Stimulated activated memory B cell treated with anti-CD40 and anti-IgM and Interleukin-4, amounts not matched to agents 10 μg/mL and 1 μg/mL and 100 μg/mL, for 72 hours (primary cell): ENCODE results near the gene MOB3A.
"Not testable (repeated sequence)": the region's sequence is repeated elsewhere in the genome, so short reads cannot be mapped to it uniquely, and the experiment has no call there.

Experiments
- ATAC-seq: fragments of 150-1000 bp; cut with Tn5 transposase; 2 replicates; pipeline ENCODE4 v1.10.0; 2021
- H3K27ac Mint-ChIP-seq: one replicate; pipeline ENCODE4 v1.8.0; 2022; ENCODE audit warnings: mild to moderate bottlenecking, mixed read lengths
- H3K27me3 Mint-ChIP-seq: one replicate; pipeline ENCODE4 v1.8.0; 2022; ENCODE audit warnings: mixed read lengths
- H3K36me3 Mint-ChIP-seq: one replicate; pipeline ENCODE4 v1.8.0; 2022; ENCODE audit warnings: mixed read lengths
- H3K4me1 Mint-ChIP-seq: one replicate; pipeline ENCODE4 v1.8.0; 2022; ENCODE audit warnings: mixed read lengths
- H3K4me3 Mint-ChIP-seq: one replicate; pipeline ENCODE4 v1.8.0; 2022; ENCODE audit warnings: mild to moderate bottlenecking, moderate library complexity, mixed read lengths
- H3K9me3 Mint-ChIP-seq: one replicate; pipeline ENCODE4 v1.8.0; 2022; ENCODE audit warnings: mixed read lengths

MOB3A gene

GRCh38 chr19:2042485-2043250 lies 53.5 kb downstream of the MOB3A start:
- peak overlapping the region; percentile 77 for H3K27ac Mint-ChIP-seq
- peak overlapping the region; percentile 71 for H3K4me3 Mint-ChIP-seq
- peaks cover 88% of the 10 kb centered on the region for H3K4me1 Mint-ChIP-seq
- no peak for ATAC-seq
- H3K27me3 Mint-ChIP-seq: no peaks in the 10 kb centered on the region
- no peaks in the 10 kb centered on the region for H3K9me3 Mint-ChIP-seq
- H3K36me3 Mint-ChIP-seq: peaks cover 65% of the 10 kb centered on the region

DNA sequence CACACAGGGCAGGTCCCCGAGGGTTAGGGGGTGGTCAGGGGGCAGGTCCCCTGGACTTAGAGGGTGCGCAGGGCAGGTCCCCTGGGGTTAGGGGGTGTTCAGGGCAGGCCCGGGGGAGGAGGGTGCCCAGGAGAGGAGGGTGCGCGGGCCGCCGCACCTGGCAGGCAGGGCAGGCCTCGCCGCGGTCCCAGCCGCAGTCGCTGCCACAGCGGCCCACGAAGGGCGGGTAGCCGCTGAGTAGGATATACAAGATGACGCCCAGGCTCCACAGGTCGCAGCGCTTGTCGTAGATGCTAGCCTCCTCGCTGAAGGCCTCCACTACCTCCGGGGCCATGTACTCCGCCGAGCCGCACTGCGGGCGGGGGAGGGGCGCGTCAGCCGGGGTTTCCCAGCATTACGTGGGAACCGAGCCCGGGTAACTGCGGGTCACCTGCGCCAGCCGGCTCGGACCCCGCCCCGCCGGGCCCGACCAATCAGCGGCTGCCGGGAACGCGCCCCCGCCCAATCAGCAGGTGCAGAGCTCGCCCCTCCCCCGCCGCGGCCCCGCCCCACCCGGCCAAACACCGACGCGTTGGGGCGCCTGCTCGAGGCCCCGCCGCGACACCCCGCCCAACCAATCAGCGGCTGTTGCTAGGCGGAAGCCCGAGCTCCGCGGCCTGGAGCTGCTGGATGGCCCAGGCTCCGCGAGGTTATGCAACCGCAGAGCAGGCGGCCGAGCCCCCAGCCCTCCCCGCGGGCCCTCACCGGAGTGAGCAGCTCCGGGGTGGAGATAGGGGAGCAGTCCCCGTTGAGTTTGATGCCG lies 54.2 kb downstream of the MOB3A start:
- ATAC-seq: peak; percentile 90
- Mint-ChIP-seq H3K27ac (peak overlapping the region; percentile 77), H3K4me1 (peaks cover 86% of the 10 kb centered on the region), H3K9me3 (no peaks in the 10 kb centered on the region), H3K27me3 (no peaks in the 10 kb centered on the region), H3K36me3 (peaks cover 59% of the 10 kb centered on the region), H3K4me3 (peak overlapping the region; percentile 71)

DNA sequence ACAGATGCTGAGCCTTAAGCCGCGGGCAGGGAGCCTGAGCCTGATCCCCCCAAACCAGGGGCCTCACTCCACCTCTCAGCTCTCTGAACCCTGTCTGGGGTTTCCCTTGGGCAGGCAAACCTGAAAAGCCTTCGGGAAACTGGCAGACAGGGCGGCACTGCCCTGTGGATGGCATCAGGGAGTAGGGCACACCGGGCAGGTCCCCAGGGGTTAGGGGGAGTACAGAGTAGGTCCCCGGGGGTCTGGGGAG lies 54.8 kb downstream of the MOB3A start:
- Mint-ChIP-seq H3K4me3 (peak overlapping the region; percentile 65), H3K9me3 (no peaks in the 10 kb centered on the region), H3K27ac (peak overlapping the region; percentile 77), H3K4me1 (peaks cover 80% of the 10 kb centered on the region), H3K27me3 (no peaks in the 10 kb centered on the region), H3K36me3 (peaks cover 58% of the 10 kb centered on the region)
- ATAC-seq: no peak

DNA sequence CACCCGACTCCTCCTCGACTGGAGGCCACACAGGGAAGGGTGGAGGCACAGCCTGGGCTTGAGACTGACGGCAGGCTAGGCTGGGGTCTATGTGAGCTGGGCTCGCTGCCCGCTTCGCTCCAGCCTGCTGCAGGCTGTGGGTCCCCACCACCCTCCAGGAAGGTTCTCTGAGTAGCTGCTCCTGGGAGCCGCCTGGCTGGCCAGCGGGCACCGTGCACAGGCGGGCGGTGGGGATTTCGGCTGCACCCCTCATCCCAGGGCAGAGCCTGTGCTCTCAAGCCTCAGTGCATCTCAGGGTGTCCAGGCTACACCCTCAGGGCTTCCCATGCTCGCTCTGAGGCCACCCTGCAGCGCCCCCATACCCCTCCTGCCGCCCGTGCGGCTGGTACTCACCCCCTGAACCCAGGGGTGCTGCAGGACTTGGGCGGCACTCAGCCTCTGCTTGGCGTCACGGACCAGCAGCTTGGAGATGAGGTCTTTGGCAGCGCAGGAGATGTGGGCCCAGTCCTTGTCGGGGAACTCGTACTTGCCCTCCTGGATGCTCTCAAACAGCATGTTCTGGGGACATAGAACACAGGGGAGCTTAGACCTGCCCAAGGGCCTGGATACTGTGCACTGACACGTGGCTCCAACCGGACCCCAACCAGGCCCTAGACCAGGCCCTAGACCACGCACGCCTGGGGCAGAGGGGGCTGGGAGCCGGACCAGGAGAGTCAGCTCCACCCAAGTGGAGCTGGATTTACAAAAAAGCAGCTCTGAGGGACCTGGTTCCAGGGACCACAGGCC lies 55.3 kb downstream of the MOB3A start:
- no peaks in the 10 kb centered on the region for H3K27me3 Mint-ChIP-seq
- H3K27ac Mint-ChIP-seq: peak overlapping the region; percentile 77
- peaks cover 75% of the 10 kb centered on the region for H3K4me1 Mint-ChIP-seq
- H3K9me3 Mint-ChIP-seq: no peaks in the 10 kb centered on the region
- peaks cover 58% of the 10 kb centered on the region for H3K36me3 Mint-ChIP-seq
- H3K4me3 Mint-ChIP-seq: peak overlapping the region; percentile 65
- ATAC-seq: no peak

- H3K4me3 Mint-ChIP-seq: no peak overlapping the region
- H3K27ac Mint-ChIP-seq: no peak overlapping the region
- H3K36me3 Mint-ChIP-seq: peaks cover 56% of the 10 kb centered on the region
- no peaks in the 10 kb centered on the region for H3K27me3 Mint-ChIP-seq
- ATAC-seq: no peak
- peaks cover 3% of the 10 kb centered on the region for H3K9me3 Mint-ChIP-seq
- peaks cover 73% of the 10 kb centered on the region for H3K4me1 Mint-ChIP-seq
Observed at GRCh38 chr19:2039959-2040646, 56.0 kb downstream of the MOB3A start.

- H3K4me3 Mint-ChIP-seq: no peak overlapping the region
- H3K27ac Mint-ChIP-seq: no peak overlapping the region
- no peaks in the 10 kb centered on the region for H3K27me3 Mint-ChIP-seq
Observed at GRCh38 chr19:2039089-2039958, 56.8 kb downstream of the MOB3A start.

DNA sequence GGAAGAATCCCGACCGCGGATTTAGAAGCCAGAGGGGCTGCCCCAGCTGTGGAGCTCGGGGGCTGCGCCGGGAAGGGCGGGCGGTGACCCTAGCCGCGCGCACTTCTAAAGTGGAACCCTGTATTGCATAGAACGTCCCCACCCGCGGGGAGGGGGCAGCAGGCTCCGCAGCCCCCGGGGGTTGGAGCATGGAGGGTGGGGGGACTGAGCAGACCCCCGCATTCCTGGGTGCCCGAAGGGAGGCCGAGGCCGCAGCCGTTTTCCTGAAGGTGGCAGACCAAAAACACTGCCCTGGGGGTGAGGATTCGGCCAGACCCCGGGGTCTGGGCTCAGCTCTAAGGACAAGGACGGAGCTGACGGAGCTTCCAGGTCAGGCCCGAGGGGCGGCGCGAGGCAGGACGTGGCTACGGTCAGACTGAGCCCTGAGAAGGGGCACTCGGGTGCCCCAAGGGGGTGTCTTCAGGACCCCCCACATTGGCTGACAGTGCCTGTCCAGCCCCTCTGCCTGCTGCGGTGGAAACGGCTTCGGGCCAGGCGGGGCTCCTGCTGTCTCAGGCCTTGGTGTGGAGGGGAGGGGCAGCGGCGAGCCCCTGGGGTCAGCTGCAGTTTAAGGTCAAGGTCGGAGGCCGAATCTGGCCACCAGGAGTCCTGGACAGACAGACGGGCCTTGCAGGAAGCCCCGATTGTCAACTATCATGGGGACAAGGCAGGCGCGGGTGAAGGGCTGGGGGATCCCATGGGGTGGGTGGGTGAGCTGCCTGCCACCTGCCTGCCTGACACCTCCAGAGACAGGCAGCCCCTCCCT lies 57.6 kb downstream of the MOB3A start:
- H3K27me3 Mint-ChIP-seq: no peaks in the 10 kb centered on the region
- ATAC-seq: no peak
- H3K4me1 Mint-ChIP-seq: peaks cover 63% of the 10 kb centered on the region
- peaks cover 44% of the 10 kb centered on the region for H3K36me3 Mint-ChIP-seq
- peaks cover 6% of the 10 kb centered on the region for H3K9me3 Mint-ChIP-seq
- no peak overlapping the region for H3K4me3 Mint-ChIP-seq
- no peak overlapping the region for H3K27ac Mint-ChIP-seq

More at GRCh38 chr19:2039089-2039958, 56.8 kb downstream of the MOB3A start:
- H3K9me3 Mint-ChIP-seq: peaks cover 6% of the 10 kb centered on the region
- peaks cover 71% of the 10 kb centered on the region for H3K4me1 Mint-ChIP-seq
- no peak for ATAC-seq
- peaks cover 52% of the 10 kb centered on the region for H3K36me3 Mint-ChIP-seq

DNA sequence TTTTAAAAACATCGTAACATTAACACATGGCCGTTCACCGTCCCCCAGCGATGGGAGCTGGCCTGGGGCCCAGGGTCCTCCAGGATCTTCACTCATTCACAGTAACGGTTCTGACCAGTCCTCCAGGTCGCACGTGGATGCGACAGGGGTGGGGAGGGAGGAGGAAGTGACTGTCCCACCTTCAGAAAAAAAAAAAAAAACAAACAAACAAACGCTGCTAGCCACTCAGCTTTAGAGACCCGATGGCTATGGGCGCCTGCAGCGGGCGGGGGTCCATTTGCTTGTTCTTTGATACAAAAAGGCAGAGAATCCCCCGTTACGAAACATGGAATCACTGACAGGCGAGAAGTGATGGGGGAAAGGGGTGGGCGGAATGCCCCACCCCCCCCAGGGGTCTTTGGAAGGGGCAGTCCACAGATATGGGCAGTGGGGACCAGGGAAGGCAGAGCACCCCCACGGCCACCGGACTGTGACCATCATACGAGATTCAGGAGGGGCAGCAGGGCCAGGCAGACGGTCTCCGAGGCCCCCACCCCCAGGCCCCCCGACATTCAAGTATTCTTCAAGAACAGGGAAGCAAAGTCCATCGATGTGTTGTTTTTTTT lies 58.4 kb downstream of the MOB3A start:
- Mint-ChIP-seq H3K4me1 (peaks cover 63% of the 10 kb centered on the region), H3K9me3 (peaks cover 6% of the 10 kb centered on the region), H3K27ac (peak overlapping the region; percentile 22), H3K4me3 (no peak overlapping the region), H3K36me3 (peaks cover 36% of the 10 kb centered on the region), H3K27me3 (no peaks in the 10 kb centered on the region)
- no peak for ATAC-seq

- H3K27me3 Mint-ChIP-seq: no peaks in the 10 kb centered on the region
- peaks cover 64% of the 10 kb centered on the region for H3K4me1 Mint-ChIP-seq
- H3K36me3 Mint-ChIP-seq: peaks cover 30% of the 10 kb centered on the region
- H3K9me3 Mint-ChIP-seq: peaks cover 6% of the 10 kb centered on the region
- ATAC-seq: no peak
- H3K27ac Mint-ChIP-seq: no peak overlapping the region
- H3K4me3 Mint-ChIP-seq: no peak overlapping the region
Observed at GRCh38 chr19:2036424-2036823, 59.7 kb downstream of the MOB3A start.

DNA sequence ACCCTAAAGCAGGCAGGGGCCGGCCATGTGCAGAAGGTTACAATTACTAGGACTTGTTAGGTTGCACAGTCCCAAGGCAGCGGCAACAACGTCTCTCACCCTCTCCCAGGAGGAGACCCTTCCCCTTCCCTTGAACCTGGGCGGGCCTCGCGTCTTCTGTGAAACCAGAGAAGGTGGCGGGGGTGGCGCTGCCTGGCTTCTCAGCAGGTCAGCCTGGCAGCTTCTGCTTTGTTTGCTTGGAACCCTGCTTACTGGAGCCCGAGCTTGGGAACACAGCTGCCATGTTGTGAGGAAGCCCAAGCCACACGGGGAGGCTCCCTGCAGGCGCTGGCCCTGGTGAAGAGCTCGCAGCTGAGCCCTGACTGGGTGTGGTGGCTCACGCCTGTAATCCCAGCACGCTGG lies 60.5 kb downstream of the MOB3A start:
- ATAC-seq: no peak
- peak overlapping the region; percentile 18 for H3K27ac Mint-ChIP-seq
- H3K9me3 Mint-ChIP-seq: peaks cover 6% of the 10 kb centered on the region
- H3K4me3 Mint-ChIP-seq: no peak overlapping the region
- H3K36me3 Mint-ChIP-seq: peaks cover 22% of the 10 kb centered on the region
- peaks cover 56% of the 10 kb centered on the region for H3K4me1 Mint-ChIP-seq
- H3K27me3 Mint-ChIP-seq: no peaks in the 10 kb centered on the region

DNA sequence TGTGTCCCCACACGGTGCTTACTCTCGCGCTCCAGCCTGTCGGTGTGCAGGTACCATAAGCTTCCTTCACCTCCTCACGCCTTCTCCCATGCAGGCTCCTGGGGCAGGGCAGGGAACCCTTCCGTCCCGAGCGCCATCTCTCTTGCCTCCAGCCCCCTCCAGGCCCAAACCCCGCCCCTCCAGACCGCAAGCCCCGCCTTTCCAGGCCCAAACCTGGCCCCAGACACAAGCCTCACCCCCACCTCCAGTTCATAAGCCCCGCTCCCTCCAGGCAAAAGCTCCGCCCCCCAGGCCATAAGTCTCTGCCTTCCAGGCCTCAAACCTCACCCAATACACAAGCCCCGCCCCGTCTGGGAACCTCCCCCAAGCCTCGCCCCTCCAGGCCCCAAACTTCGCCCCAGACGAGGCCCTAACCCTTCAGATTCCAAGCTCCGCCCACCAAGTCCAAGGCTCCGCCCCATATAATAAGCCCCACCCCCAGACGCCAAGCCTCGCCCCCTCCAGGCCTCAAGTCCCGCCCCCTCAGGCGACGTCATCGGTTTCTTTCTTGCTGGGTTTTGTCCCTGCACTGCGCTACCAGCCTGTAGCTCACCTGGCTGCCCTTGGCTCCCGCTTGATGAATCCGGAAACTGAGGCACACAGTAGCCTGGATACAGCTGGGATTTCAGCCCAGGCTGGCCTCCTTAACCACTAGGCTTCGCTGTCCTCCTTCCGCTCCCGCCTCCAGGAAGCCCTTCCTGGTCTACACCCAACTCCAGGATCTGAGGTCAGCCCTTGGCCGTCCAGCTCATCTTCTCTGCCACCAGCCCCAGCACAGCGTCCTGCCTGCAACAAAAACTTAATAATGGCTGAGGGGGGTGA lies 61.2 kb downstream of the MOB3A start:
- Mint-ChIP-seq H3K4me3 (peak overlapping the region; percentile 40), H3K27me3 (no peaks in the 10 kb centered on the region), H3K27ac (peak overlapping the region; percentile 18), H3K4me1 (peaks cover 51% of the 10 kb centered on the region), H3K9me3 (peaks cover 6% of the 10 kb centered on the region), H3K36me3 (peaks cover 20% of the 10 kb centered on the region)
- ATAC-seq: peak; percentile 40

DNA sequence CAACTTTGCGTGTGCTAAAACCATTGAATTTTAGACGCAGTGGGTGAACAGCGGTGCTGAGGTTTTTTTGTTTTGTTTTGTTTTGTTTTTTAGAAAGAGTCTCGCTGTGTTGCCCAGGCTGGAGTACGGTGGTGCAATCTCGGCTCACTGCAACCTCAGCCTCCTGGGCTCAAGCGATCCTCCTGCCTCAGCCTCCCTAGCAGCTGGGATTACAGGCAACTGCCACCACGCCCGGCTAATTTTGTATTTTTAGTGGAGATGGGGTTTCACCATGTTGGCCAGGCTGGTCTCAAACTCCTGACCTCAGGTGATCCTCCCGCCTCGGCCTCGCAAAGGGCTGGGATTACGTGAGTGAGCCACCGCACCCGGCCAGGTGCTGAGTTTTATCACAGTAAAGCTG lies 61.9 kb downstream of the MOB3A start:
- ATAC-seq, H3K27me3 Mint-ChIP-seq, H3K4me3 Mint-ChIP-seq, H3K9me3 Mint-ChIP-seq, H3K27ac Mint-ChIP-seq: not testable (repeated sequence)
- peaks cover 15% of the 10 kb centered on the region for H3K36me3 Mint-ChIP-seq
- H3K4me1 Mint-ChIP-seq: peaks cover 47% of the 10 kb centered on the region

DNA sequence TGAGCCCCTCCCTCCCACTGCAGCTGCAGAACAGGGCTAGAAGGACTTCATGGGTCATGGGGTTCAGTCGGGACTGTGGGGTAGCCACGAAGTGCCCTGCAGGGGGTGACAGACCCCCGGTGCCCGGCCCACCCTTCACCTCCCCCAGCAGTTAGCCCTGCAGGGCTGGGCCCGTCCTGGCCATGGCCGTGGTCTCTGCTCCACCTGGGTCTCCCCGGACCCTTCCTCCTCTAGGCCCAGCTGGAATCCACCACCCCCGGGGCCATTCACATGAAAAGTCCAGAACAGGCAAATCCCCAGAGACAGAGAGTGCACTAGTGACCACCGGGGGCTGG lies 62.3 kb downstream of the MOB3A start:
- Mint-ChIP-seq H3K9me3 (peaks cover 6% of the 10 kb centered on the region), H3K27me3 (no peaks in the 10 kb centered on the region), H3K4me1 (peaks cover 43% of the 10 kb centered on the region), H3K4me3 (no peak overlapping the region), H3K36me3 (peaks cover 11% of the 10 kb centered on the region), H3K27ac (no peak overlapping the region)
- no peak for ATAC-seq
